Stimulated activated CD4-positive, alpha-beta T cell treated with anti-CD3 and anti-CD28 coated beads, Interleukin-1b, Interleukin-23, amount 100 ng/mL, for 4 hours (primary cell): ENCODE measurements around the gene NR5A1.
A peak's percentile ranks its signal among the peaks of the same experiment; 100 is the strongest.

Experiments
- DNase-seq, 2 donors: peaks; one replicate each; pipeline ENCODE4 v3.0.0-alpha.2; 2020; ENCODE audit warnings: low read depth in 2 of 2

Gene NR5A1

DNA sequence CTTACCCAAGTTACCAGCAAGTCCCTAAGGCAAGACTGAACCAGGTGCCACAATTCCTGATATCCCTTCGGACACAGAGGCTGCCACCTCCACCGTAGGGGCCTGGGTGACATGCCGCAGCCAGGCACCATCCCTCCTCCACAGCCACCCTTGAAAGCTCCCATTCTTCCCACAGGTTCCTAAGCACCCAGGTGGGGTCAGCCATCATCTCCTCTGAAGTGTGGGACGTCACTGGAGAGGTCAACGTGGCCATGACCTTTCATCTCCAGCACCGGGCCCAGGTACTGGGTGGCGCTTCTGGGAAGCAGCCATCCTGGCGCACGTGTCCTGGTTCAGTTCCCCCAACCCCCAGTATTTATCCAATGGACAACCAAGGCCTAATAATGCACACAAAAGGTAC lies 48.8 kb downstream of the NR5A1 start:
- DNase-seq, result no peak

DNA sequence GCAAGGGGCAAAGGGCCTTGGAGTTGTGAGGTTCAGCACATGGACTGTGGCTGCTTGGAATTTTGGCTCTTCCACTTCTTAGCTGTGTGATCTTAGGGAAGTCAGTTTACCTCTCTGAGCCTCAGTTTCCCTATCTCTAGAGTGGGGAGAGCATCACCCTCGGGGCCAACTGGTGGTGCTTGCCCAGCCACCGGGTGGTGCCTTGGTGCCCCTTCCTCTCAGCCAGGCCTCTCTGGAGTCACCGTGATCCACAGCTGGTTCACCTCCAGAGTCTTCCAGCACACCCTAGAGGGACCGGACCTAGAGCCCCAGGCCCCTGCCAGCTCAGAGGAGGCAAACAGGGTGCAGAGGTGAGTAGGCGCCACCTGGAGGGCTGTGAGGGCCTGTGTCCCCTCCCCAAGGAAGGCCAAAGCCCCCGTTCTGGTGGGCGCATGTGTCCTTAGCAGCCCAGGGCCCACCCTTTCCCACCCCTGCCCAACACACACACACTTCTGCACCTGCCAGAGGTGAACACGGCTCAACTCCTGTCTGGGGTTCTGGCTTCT lies 49.2 kb downstream of the NR5A1 start:
- DNase-seq, result no peak

DNA sequence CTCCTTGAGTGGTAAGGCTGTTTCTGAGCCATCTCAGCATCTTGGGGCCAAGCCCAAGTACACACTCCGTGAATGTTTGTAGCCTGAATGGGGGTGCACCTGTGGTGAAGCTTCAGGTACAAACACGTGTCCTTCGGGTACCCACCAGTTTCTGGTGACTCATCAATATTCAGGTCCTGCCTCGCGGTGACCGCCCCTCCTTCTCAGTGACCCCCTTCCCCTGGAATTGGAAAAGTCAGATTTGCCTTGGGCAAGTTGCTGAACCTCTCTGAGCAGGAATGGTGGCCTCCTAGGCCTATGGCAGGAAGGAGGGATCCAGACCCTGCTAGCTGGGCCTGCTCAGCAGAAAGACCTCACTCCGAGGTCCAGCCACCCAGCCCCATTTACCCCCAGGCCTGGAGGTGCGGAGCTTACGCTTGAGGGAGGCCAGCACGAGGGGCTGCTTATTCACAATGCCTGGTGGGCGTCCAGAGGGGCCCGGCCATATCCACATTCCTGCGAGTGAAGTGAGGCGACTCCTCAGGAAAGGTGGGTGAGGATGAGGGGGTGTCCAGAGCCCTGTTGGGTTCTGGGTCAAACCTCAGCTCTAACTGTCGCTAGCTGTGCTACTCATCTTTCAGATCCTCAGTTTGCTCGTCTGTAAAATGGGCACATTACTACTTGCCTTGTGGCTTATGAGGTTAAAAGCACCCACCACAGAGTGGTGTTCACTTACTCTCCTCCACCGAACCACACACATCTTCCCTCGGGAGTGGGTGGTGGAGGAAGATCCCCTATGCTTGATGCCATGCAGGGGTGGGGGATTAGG lies 49.9 kb downstream of the NR5A1 start:
- no peak for DNase-seq

DNA sequence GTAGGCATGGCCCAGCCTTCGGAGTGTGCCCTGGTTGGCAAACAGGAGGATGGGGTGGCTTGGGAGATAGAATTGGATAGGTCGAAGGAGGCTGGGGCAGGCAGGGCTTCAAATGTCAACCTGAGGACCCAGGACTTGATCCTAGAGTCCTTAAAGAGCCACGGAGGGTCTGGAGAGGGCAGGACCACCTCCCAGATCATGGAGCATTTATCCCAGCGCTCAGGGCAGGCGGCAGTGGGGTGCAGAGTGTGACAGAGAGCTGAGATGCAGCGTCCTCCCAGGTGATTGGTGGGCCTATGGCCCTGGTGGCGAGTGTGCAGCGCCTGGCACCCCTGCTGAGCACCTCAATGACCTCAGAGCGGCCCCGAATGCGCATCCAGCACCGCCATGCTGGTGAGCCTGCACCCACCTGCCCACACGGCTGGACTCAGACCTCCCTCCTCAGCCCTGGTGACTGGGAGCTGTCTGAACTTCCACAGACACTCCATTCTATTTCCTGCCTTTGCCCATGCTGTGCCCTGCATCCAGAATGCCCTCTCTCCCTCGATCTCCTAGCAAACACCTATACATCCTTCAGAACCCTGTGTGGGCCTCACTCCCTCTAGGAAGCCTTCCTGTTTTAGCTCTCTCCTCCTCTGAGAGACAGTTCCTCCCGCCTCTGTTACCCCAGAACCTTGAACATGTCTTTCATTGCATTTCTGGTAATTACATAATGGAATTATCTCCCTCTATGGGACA lies 50.7 kb downstream of the NR5A1 start:
- no peak for DNase-seq

DNA sequence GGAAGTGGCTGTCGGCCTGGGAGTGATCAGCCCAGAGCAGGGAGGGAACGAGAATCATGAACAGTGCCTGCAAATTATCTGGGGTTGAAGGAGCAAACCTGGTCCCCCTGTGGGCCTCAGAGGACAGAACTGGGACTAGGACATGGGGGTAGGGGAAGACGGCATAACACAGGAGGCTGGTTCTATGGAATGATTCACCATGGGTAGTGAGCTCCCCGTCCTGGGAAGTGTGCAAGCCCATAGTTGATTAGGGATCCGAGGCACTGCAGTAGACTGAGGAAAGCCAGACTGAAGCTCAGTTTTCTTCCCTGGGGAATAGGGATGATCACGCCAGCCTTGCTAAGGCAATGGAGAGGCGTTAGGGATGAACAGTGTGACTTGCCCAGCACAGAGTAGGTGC lies 51.4 kb downstream of the NR5A1 start:
- no peak for DNase-seq

DNA sequence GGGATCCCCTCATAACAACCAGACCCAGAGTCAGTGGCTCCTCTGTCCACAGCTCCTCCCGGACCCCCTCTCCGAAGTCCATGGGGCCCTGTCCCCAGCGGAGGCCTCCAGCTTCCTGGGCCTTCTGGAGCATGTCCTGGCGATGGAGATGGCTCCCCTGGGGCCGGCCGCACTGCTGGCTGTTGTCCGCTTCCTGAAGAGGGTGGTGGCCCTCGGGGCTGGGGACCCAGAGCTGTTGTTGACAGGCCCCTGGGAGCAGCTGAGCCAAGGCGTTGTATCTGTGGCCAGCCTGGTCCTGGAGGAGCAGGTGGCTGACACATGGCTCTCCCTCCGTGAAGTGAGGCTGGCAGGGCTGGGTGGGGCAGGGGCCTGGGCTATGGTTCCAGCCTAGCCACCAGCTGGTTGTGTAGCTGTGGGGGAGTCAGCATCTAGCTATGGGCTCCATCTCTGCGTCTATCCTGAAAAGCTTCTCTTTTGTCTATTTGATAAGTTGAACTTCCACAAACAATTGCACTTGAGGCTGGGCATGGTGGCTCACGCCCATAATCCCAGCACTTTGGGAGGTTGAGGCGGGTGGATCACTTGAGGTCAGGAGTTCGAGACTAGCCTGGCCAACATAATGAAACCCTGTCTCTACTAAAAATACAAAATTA lies 52.3 kb downstream of the NR5A1 start:
- no peak for DNase-seq

- no peak for DNase-seq
Measured at GRCh38 chr9:124454296-124454695, 52.9 kb downstream of the NR5A1 start.

GRCh38 chr9:124453586-124454191 lies 53.5 kb downstream of the NR5A1 start:
- no peak for DNase-seq

- no peak for DNase-seq
Measured at GRCh38 chr9:124452841-124453585, 54.2 kb downstream of the NR5A1 start.

- no peak for DNase-seq
Measured at GRCh38 chr9:124452326-124452725, 54.9 kb downstream of the NR5A1 start.

DNA sequence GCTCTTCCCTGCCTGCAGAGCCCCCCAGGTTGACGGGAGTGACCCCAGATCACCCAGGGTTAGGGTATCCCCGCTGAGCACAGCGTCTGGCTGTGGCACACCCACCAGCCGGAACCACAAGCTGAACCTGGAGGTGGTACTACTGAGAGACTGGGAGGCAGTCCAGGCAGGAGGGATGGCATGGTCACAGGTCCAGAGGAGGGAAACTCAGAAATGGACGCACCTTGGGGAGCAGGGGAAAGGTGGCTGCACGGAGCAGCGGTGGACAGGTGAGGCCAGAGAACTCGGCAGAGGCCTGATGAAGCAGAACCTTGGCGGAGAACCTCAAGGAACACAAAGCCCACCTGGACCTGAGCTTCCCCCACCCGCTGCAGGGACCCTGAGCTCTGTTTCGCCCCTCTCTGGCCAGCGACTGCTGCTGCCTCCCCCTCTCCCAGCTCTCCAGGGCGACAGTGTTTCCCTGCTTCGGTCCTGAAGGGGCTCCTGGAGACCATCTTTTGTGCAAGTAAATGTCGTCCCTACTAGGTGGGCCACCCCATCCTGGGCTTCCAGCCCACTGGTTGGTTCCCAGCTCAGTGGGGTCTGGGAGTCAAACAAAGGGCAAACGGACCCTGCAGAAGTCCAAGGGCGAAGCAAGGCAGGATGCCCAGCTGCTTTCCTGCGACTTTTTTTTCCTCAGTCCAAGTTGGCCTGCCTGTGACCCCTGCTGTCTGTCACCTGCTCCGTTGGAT lies 56.1 kb downstream of the NR5A1 start:
- DNase-seq, result no peak

- peak in 1 of 2 donors; percentile 12 for DNase-seq
Measured at GRCh38 chr9:124450241-124450924, 56.8 kb downstream of the NR5A1 start, which contains the start of gene ADGRD2. TSS of gene ADGRD2 (plus strand) at chr9:124450451. CDS start at chr9:124451667, 1,216 bp downstream.

DNA sequence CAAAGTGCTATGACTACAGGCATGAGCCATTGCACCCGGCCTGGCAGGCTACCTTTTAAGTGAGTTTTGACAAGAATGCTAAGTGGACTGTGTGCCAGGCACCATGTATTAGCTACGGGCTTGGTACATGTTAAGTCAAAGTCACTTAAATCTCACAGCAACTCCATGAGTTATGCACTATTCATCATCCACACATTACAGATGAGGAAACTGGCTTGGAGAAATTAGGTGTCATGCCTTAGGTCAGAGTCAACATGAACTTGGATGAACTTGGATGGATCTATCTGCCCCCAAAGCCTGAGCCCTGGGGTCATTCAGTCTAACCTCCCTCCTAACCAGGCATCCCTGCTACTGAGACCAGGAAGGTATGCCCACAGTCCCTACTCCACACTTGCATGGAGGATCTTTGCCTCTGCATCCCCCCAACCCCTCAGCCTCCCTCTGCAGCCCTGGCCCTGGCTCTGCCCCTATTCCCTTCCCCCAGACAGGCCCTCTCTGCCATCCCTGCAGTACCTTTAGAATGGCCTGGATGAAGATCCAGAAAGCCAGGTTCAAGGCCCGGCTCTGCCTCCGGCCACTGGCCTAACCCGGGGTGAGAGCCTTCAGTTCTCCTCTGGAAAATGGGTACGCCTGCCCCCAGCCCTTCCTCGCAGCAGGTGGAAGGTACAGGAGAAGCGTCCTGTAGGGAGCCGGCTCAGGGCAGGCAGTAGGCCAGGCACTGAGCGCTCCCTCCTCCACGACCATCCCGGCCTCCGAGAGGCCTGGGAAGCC lies 57.6 kb downstream of the NR5A1 start:
- no peak for DNase-seq

- no peak for DNase-seq
Measured at GRCh38 chr9:124448019-124448418, 59.2 kb downstream of the NR5A1 start.

- no peak for DNase-seq
Measured at GRCh38 chr9:124447297-124447661, 59.9 kb downstream of the NR5A1 start.

GRCh38 chr9:124444166-124444565 lies 63.0 kb downstream of the NR5A1 start:
- DNase-seq, result no peak

- no peak for DNase-seq
Measured at GRCh38 chr9:124443625-124444024, 63.6 kb downstream of the NR5A1 start.

GRCh38 chr9:124442826-124443225 lies 64.4 kb downstream of the NR5A1 start:
- DNase-seq, result no peak

DNA sequence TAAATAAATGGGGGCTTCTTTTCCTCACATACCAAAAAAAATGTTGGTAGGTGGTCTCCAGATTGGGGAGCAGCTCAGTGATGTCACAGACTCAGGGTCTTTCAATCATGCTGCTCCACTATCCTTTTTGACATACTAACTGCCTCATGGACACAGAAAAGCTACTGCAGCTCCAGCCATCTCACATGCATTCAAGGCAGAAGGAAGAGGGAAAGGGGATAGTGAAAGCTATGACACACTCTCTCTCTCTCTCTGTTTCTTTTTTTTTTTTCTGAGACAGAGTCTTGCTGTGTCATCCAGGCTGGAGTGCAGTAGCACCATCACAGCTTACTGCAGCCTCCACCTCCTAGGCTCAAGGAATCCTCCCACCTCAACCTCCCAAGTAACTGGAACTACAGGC lies 64.8 kb downstream of the NR5A1 start:
- DNase-seq, result no peak
